Adrenal gland (tissue), 19 donors: ENCODE data around the gene VSIR. TPM values are rescaled to one million over a fixed set of nuclear protein-coding genes. Genes with fewer than 3 reads are reported as not detected.

Source experiments
- DNase-seq, 7 donors: peaks; one replicate each; pipeline ENCODE4 v3.0.0-alpha.2; 2019 to 2020
- H3K27ac ChIP-seq, 5 donors: fragments of 200-600 bp; sonication (generic) in 4 of 5; 1 replicate in 3 of 5; 2 replicates in 2 of 5; pipeline versions ENCODE4 v1.5.1 to v1.8.0; 2016 to 2020; ENCODE audit warnings: mild to moderate bottlenecking in 1 of 5
- H3K27me3 ChIP-seq: fragments of 200-600 bp; 2 replicates; pipeline ENCODE4 v1.8.0; 2021
- H3K36me3 ChIP-seq, 2 donors: fragments of 200-600 bp; replicated peaks in 1 of 2; 1 replicate in 1 of 2; 2 replicates in 1 of 2; pipeline versions ENCODE4 v1.5.1 to v1.8.0; 2018 to 2022
- H3K4me1 ChIP-seq, 2 donors: fragments of 200-600 bp; replicated peaks in 1 of 2; 1 replicate in 1 of 2; 2 replicates in 1 of 2; pipeline versions ENCODE4 v1.5.1 to v1.8.0; 2018 to 2021
- H3K4me3 ChIP-seq, 4 donors: fragments of 200-600 bp; sonication (generic) in 3 of 4; one replicate each; pipeline ENCODE4 v1.5.1; 2016 to 2018
- H3K9me3 ChIP-seq, 3 donors: fragments of 200-600 bp; sonication (generic) in 1 of 3; replicated peaks in 1 of 3; 1 replicate in 2 of 3; 2 replicates in 1 of 3; pipeline versions ENCODE4 v1.5.1 to v1.8.0; 2016 to 2021
- POLR2A ChIP-seq, 2 donors: fragments of 450-650 bp; IDR thresholded peaks; one replicate each; pipeline ENCODE4 v1.6.1; 2017; ENCODE audit warnings: antibody characterized with exemption in 2 of 2, mild to moderate bottlenecking in 2 of 2, moderate library complexity in 1 of 2
- WGBS, 4 donors: extraction: QIAGEN DNeasy Blood & Tissue Kit in 2 of 4; methylation state at CpG; one replicate each; pipeline versions ENCODE4 v1.1.5 to v1.1.7; 2013 to 2017; 5-methylcytosine and 5-hydroxymethylcytosine counted together
- intact Hi-C, 2 donors: fragments of 100-400 bp; cut with DNase I; formaldehyde crosslinking; loops; one replicate each; pipeline versions ENCODE4 v1.14.1 to v1.15.0; 2022 to 2023
- long read RNA-seq, 10 donors: library from polyadenylated mRNA in 3 of 10; unstranded in 2 of 10; stranded (forward) in 1 of 10; transcript quantifications; one replicate each; pipeline ENCODE4 v2.0.0 and lab custom pipeline, GENCODE V29; 2021 to 2026
- polyA plus RNA-seq, 3 donors: library from polyadenylated mRNA; stranded (reverse); fragments of 200-250 nt in 2 of 3; fragments of 350-450 nt in 1 of 3; fragmentation: Illumina TruSeq in 1 of 3; extraction: RNeasy Lipid Tissue Mini Kit (QIAGEN cat#74804) in 1 of 3; gene quantifications; one replicate each; pipeline ENCODE4 v1.2.3, GENCODE V29; 2013 to 2014
- total RNA-seq, 9 donors: library from RNA; depleted of rRNA in 4 of 9; stranded (reverse); fragments of >200 nt in 4 of 9; fragments of 120-200 nt in 1 of 9; fragmentation: NEBNext Ultra II Directional in 1 of 9; extraction: Animal tissue kit (Norgen Biotek cat#: 25700) in 1 of 9; gene quantifications; one replicate each; pipeline versions ENCODE4 v1.1.0 to v1.2.4, GENCODE V29; 2013 to 2023
- TF ChIP-seq, protein P1 (sequence below), 6 experiments: fragments of 450-650 bp in 4 of 6; fragments of 200-600 bp in 2 of 6; sonication (generic) in 1 of 6; IDR thresholded peaks; 1 replicate in 5 of 6; 2 replicates in 1 of 6; pipeline versions ENCODE4 v1.5.1 to v1.8.0; 2016 to 2021; ENCODE audit warnings: antibody characterized with exemption in 6 of 6, mild to moderate bottlenecking in 2 of 6, moderate library complexity in 1 of 6
- donor health status: healthy with polysubstance abuse.
- donor health status: Bipolar disorder and iron deficiency.
- donor health status: DM: yes; HTN: yes; CAD: no.
- donor health status: DM: no; HTN: no; CAD: no.
- donor health status: DM: no; HTN: no; CAD: no.
- donor health status: DM: yes; HTN: yes; CAD: no.

Gene VSIR
- 10 to 100 TPM in 8 of 9 donors, 1 to 10 TPM in 1; 8.0 to 71.7 (median 41.4) TPM for total RNA-seq
- polyA plus RNA-seq: 10 to 100 TPM; 10.8 to 17.1 (median 15.3) TPM
- long read RNA-seq, donor 1, full-length matches to known transcripts: 6 of 6 reads
- long read RNA-seq, donor 1, partial matches to known transcripts: 0 of 6 reads
- long read RNA-seq, donor 1, other reads (novel, unspliced or antisense): 0 of 6 reads
- long read RNA-seq, donor 2, full-length matches to known transcripts: 1 of 1 reads
- long read RNA-seq, donor 2, partial matches to known transcripts: 0 of 1 reads
- long read RNA-seq, donor 2, other reads (novel, unspliced or antisense): 0 of 1 reads
- long read RNA-seq, donor 3: 0 reads
- long read RNA-seq, donor 4, full-length matches to known transcripts: 26 of 27 reads
- long read RNA-seq, donor 4, partial matches to known transcripts: 0 of 27 reads
- long read RNA-seq, donor 4, other reads (novel, unspliced or antisense): 1 of 27 reads
- long read RNA-seq, donor 5, full-length matches to known transcripts: 94 of 102 reads
- long read RNA-seq, donor 5, partial matches to known transcripts: 1 of 102 reads
- long read RNA-seq, donor 5, other reads (novel, unspliced or antisense): 7 of 102 reads
- long read RNA-seq, donor 6, full-length matches to known transcripts: 29 of 35 reads
- long read RNA-seq, donor 6, partial matches to known transcripts: 1 of 35 reads
- long read RNA-seq, donor 6, other reads (novel, unspliced or antisense): 5 of 35 reads
- long read RNA-seq, donor 7, full-length matches to known transcripts: 1 of 1 reads
- long read RNA-seq, donor 7, partial matches to known transcripts: 0 of 1 reads
- long read RNA-seq, donor 7, other reads (novel, unspliced or antisense): 0 of 1 reads
- long read RNA-seq, donor 8, full-length matches to known transcripts: 6 of 6 reads
- long read RNA-seq, donor 8, partial matches to known transcripts: 0 of 6 reads
- long read RNA-seq, donor 8, other reads (novel, unspliced or antisense): 0 of 6 reads
- long read RNA-seq, donor 9, full-length matches to known transcripts: 2 of 2 reads
- long read RNA-seq, donor 9, partial matches to known transcripts: 0 of 2 reads
- long read RNA-seq, donor 9, other reads (novel, unspliced or antisense): 0 of 2 reads
- long read RNA-seq, donor 10, full-length matches to known transcripts: 3 of 3 reads
- long read RNA-seq, donor 10, partial matches to known transcripts: 0 of 3 reads
- long read RNA-seq, donor 10, other reads (novel, unspliced or antisense): 0 of 3 reads

DNA sequence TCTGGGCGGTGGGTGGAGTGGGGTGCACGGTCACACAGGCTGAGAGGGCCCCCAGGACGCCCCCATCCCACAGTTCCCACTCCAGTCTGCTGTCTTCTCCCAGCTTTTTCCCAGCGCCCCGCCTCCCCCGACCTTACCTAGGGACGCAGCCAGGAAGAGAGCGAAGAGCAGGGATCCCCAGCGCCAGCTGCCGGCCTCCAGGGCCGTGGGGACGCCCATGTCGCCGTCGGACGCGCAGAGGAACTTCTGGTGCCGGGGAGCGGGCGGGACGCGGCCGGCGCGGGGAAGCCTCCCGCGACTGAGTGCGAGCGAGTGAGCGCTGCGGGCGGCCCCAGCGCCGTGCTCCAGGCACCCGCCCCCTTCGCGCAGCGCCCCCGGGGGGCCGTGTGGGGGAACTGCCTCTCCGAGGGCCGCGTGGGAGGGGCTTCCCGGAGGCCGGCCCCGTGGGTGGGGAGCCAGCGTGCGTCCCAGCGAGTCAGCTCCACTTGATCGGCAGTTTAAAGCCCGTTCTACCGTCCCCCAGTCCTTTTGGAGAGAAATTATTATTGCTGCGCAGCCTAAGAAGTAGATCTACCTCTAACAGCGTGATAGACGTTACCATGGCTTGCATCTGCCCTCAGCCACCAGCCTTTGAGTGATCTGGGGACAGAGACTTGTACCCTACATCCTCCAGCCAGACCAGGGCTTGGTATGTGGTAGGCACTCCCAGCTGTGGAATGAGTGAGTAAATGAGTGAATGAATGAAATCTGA is at the start of gene VSIR:
VSIR (minus strand) TSS at position 300 of the 751 bp plus-strand sequence; CDS start at position 219, 81 bp downstream.
- intact Hi-C loops: loop anchor here in 1 of 2 donors (5.0 kb wide), 1 partner anchor 41 kb away; no protein-coding TSS in a partner anchor
- WGBS, 4 donors: 1 to 42% (median 3%) methylated on average over 3 to 55 of the region's 55 CpGs
- H3K27me3 ChIP-seq: no peaks in the 10 kb centered on the region
- peak within 1 kb of the TSS in 3 of 4 donors; percentile 4 to 74 (median 6) for H3K4me3 ChIP-seq
- H3K36me3 ChIP-seq: no peaks in the 10 kb centered on the region
- H3K4me1 ChIP-seq: peaks cover 18 to 59% of the 10 kb centered on the region in 2 donors
- TF ChIP-seq, protein P1, sequence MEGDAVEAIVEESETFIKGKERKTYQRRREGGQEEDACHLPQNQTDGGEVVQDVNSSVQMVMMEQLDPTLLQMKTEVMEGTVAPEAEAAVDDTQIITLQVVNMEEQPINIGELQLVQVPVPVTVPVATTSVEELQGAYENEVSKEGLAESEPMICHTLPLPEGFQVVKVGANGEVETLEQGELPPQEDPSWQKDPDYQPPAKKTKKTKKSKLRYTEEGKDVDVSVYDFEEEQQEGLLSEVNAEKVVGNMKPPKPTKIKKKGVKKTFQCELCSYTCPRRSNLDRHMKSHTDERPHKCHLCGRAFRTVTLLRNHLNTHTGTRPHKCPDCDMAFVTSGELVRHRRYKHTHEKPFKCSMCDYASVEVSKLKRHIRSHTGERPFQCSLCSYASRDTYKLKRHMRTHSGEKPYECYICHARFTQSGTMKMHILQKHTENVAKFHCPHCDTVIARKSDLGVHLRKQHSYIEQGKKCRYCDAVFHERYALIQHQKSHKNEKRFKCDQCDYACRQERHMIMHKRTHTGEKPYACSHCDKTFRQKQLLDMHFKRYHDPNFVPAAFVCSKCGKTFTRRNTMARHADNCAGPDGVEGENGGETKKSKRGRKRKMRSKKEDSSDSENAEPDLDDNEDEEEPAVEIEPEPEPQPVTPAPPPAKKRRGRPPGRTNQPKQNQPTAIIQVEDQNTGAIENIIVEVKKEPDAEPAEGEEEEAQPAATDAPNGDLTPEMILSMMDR (IDR thresholded peaks at IDR 0.05): peak in 5 of 6 experiments; percentile 35 to 89 (median 84)
- TF ChIP-seq POLR2A (IDR thresholded peaks at IDR 0.05): peak; percentile 86 to 93
- peak within 1 kb of the TSS in 4 of 5 donors; percentile 34 to 90 (median 72) for H3K27ac ChIP-seq
- peak; percentile 82 to 90 (median 87) for DNase-seq
- H3K9me3 ChIP-seq: no peaks in the 10 kb centered on the region

- Histone ChIP-seq H3K27me3 (no peaks in the 10 kb centered on the region), H3K27ac (peak overlapping the region in 1 of 5 donors; percentile 10), H3K4me1 (peaks cover 24 to 32% of the 10 kb centered on the region in 2 donors), H3K4me3 (no peak overlapping the region), H3K36me3 (peaks cover 0 to 97% of the 10 kb centered on the region in 2 donors), H3K9me3 (no peaks in the 10 kb centered on the region)
- DNase-seq: no peak
- WGBS, 4 donors: 54 to 75% (median 64%) methylated on average over 7 to 9 of the region's 9 CpGs
- intact Hi-C loops: no loop called here
- TF ChIP-seq POLR2A (IDR thresholded peaks at IDR 0.05): no peak
- TF ChIP-seq, protein P1 (IDR thresholded peaks at IDR 0.05): no peak
Measured at GRCh38 chr10:71821909-71822763, 48.8 kb upstream of the VSIR start.

- H3K36me3 ChIP-seq: peaks cover 0 to 97% of the 10 kb centered on the region in 2 donors
- 72 to 84% (median 82%) methylated on average over 8 of the region's 8 CpGs for WGBS, 4 donors
- intact Hi-C loops: no loop called here
Measured at GRCh38 chr10:71820966-71821365, 47.6 kb upstream of the VSIR start.

More at GRCh38 chr10:71820966-71821365, 47.6 kb upstream of the VSIR start:
- TF ChIP-seq POLR2A (IDR thresholded peaks at IDR 0.05): no peak
- TF ChIP-seq, protein P1 (IDR thresholded peaks at IDR 0.05): no peak
- Histone ChIP-seq H3K9me3 (no peaks in the 10 kb centered on the region), H3K4me1 (peaks cover 24 to 43% of the 10 kb centered on the region in 2 donors), H3K27ac (peak overlapping the region in 2 of 5 donors; percentile 4 to 37), H3K4me3 (no peak overlapping the region), H3K27me3 (no peaks in the 10 kb centered on the region)
- no peak for DNase-seq
